GM12874 (cell line): ENCODE results near the gene ITLN1.

ENCODE experiments used
- TF ChIP-seq, protein P1 (sequence below): IDR thresholded peaks from 2 replicates; pipeline ENCODE4 v1.5.1; 2011; ENCODE audit warnings: low read depth, mild to moderate bottlenecking, control low read depth, low read length, moderate library complexity; ENCODE audit not compliant: insufficient read depth

ITLN1 gene

GRCh38 chr1:160874935-160875334, 10.0 kb downstream of the ITLN1 start:
- TF ChIP-seq, protein P1, sequence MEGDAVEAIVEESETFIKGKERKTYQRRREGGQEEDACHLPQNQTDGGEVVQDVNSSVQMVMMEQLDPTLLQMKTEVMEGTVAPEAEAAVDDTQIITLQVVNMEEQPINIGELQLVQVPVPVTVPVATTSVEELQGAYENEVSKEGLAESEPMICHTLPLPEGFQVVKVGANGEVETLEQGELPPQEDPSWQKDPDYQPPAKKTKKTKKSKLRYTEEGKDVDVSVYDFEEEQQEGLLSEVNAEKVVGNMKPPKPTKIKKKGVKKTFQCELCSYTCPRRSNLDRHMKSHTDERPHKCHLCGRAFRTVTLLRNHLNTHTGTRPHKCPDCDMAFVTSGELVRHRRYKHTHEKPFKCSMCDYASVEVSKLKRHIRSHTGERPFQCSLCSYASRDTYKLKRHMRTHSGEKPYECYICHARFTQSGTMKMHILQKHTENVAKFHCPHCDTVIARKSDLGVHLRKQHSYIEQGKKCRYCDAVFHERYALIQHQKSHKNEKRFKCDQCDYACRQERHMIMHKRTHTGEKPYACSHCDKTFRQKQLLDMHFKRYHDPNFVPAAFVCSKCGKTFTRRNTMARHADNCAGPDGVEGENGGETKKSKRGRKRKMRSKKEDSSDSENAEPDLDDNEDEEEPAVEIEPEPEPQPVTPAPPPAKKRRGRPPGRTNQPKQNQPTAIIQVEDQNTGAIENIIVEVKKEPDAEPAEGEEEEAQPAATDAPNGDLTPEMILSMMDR = no peak

- TF ChIP-seq, protein P1 = no peak
Observed at GRCh38 chr1:160868141-160868540, 16.8 kb downstream of the ITLN1 start.

DNA sequence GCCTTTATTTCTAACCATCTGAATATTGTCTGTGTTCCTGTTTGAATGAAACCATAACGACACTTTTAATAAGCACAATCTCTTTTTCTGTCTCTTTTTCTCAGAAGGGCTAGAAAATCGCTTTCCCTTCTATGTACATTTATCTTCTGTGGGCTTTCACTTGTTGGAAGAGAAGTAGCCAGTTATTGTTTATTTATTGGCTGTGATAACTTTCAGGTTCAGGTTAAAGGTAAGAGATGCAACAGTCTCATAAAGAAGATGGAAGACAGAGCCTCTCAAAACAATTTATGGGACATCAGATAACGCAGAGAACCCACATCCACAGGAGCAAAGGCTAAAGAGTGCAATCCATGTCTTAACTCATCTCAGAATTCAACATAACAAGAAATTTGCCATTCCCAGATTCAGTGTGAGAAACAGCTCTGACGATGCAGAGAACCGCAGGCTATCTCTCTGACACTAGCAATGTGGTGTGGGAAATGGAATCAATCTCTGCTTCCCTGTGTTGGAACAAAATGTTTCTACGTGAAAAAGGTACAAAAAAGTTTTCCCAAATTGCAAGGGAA, 18.2 kb downstream of the ITLN1 start:
- TF ChIP-seq, protein P1 = no peak

DNA sequence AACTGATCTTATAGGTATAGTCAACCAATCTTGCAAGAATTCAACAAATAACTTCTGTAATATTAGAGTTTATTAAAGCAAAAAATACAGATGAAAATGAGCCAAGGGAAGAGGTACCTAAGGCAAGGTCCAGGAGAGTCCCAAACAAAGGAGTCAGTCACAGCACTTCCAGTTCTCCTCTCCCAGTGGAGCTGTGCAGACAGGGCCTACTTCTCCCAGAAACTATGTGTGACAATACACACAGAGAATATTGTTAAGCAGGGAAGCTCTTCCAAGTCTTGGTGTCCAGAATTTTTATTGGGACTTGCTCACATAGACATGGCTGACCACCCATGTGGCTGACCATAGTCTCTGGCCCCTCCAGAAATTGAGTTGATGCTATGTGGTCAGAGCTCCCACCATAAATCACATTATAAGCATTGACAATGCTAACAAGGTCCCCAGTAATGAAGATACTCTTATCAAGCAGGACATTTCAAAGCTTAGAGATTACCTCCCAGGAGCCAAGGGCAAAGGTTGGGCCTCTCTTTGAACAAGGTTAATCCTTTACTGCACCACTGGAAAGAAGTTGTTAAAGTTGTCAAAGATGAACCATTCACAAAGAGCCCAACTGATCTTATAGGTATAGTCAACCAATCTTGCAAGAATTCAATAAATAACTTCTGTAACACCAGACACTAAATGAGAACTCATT, 18.8 kb downstream of the ITLN1 start:
- TF ChIP-seq, protein P1 = no peak

DNA sequence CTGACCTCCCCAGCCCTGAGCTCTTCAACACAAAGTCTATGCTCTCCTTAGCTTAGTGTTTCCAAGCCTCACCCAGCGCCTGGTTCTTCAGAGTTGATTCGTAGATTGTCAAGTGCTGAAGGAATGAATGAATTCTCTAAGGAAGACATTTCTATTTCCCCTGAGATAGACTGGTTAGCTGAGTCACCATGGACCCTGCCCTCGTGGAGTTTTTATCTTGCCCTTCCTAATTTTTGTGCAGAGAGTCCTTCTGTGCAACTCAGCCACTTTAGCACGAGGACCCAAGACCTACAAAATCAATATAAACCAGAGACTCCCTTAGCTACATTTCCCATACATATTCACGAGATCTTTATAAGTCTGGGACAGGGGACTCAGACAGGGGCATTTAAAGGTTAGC, 19.6 kb downstream of the ITLN1 start:
- TF ChIP-seq, protein P1 = no peak

- TF ChIP-seq, protein P1 = no peak
Observed at GRCh38 chr1:160864173-160864572, 20.8 kb downstream of the ITLN1 start.

- TF ChIP-seq, protein P1 = no peak
Observed at GRCh38 chr1:160863774-160864131, 21.2 kb downstream of the ITLN1 start.
